BLaER1 treated with 17β-estradiol and CSF1 and Interleukin-3, amounts not matched to agents 10 nM and 100 nM (cell line): ENCODE data around the gene TGFBR3.
"Not testable (repeated sequence)": the region's sequence is repeated elsewhere in the genome, so short reads cannot be mapped to it uniquely, and the experiment has no call there.

Source experiments
- H3K27ac ChIP-seq, 11 experiments: shearing (Covaris generic); formaldehyde crosslinking; 2 replicates each; pipeline ENCODE4 v1.8.1; 2022
- H3K27me3 ChIP-seq, 11 experiments: shearing (Covaris generic); formaldehyde crosslinking; 2 replicates each; pipeline ENCODE4 v1.8.1; 2022
- H3K36me3 ChIP-seq, 11 experiments: shearing (Covaris generic); formaldehyde crosslinking; 2 replicates each; pipeline ENCODE4 v1.8.1; 2022
- H3K4me1 ChIP-seq, 10 experiments: shearing (Covaris generic); formaldehyde crosslinking; 2 replicates each; pipeline ENCODE4 v1.8.1; 2022
- H3K4me2 ChIP-seq, 11 experiments: shearing (Covaris generic); formaldehyde crosslinking; 2 replicates each; pipeline ENCODE4 v1.8.1; 2022
- H3K4me3 ChIP-seq, 10 experiments: shearing (Covaris generic); formaldehyde crosslinking; 2 replicates each; pipeline ENCODE4 v1.8.1; 2022
- H3K9ac ChIP-seq, 11 experiments: shearing (Covaris generic); formaldehyde crosslinking; 2 replicates each; pipeline ENCODE4 v1.8.1; 2022
- H3K9me3 ChIP-seq, 11 experiments: shearing (Covaris generic); formaldehyde crosslinking; replicated peaks in 1 of 11; 2 replicates each; pipeline ENCODE4 v1.8.1; 2022
- H4K20me1 ChIP-seq, 11 experiments: shearing (Covaris generic); formaldehyde crosslinking; 2 replicates each; pipeline ENCODE4 v1.8.1; 2022
- Cebpa-rat ChIP-seq, 11 experiments: shearing (Covaris generic); IDR thresholded peaks; 2 replicates each; pipeline ENCODE4 v1.8.1; 2022

TGFBR3 gene

DNA sequence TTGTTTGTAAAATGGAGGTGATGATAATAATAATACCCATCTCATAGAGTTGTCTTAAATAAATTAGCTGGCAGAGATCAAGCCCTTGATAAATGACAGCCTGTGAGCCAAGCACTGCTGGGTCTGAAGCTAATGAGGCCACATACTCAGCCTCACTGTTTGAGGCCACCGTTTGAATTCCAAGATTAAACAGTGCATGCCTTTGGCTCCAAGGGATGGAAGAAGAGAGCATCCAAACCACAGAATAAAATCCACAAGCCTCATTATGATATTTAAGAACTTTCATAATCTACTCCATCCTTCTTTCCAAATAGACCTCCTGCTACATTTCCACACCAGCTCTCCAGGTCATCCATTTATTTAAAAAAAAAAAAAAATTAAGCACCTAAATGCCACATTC is 29.0 kb downstream of the TGFBR3 start:
- Histone ChIP-seq H3K4me2 (no peak overlapping the region), H3K9ac (no peak overlapping the region), H3K36me3 (no peaks in the 10 kb centered on the region), H3K27me3 (no peaks in the 10 kb centered on the region), H3K4me3 (no peak overlapping the region), H3K9me3 (peaks cover 0 to 12% (median 0%) of the 10 kb centered on the region in 11 experiments; a peak in 3 of 22 replicates), H3K4me1 (peaks cover 0 to 12% (median 7%) of the 10 kb centered on the region in 10 experiments; a peak in 7 of 20 replicates), H4K20me1 (no peaks in the 10 kb centered on the region), H3K27ac (no peak overlapping the region)
- no peak for TF ChIP-seq Cebpa-rat (IDR thresholded peaks at IDR 0.05)

DNA sequence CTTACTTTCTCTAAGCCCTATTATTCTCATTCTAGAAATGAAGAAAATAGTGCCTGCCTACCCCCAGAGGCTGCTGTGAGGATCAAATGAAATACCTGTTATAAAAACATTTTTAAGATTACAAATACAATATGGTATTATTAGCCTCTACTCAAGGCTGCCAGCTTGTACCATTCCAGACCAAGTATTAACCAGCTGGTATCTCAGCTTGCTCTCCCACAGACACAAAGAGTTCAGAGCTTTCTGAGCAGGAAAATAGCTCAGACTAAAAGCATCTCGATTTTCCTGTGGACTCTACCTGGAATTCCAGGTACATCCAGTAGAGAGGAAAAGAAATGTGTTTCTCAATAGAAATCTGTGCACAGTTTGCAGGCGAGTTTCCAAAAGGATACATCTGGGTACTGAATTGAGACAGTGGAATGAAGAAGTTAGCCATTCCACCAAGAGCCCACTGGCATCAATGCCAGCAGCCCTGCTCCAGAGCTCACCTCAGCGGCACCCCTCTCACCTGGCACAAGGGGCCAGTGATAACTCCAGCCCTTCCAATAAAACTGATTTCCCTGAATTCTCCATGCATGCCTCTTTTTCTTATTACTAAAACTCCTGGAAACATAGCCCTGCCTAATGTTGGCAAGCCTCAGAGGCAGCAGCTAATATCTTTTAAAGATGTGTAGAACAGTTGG is 31.0 kb downstream of the TGFBR3 start:
- Histone ChIP-seq H3K4me3 (no peak overlapping the region), H3K4me2 (no peak overlapping the region), H3K9me3 (peaks cover 0 to 12% (median 0%) of the 10 kb centered on the region in 11 experiments; a peak in 3 of 22 replicates), H3K27ac (no peak overlapping the region), H3K4me1 (peaks cover 0 to 11% (median 7%) of the 10 kb centered on the region in 10 experiments; a peak in 7 of 20 replicates), H3K27me3 (no peaks in the 10 kb centered on the region), H3K9ac (no peak overlapping the region), H3K36me3 (no peaks in the 10 kb centered on the region), H4K20me1 (no peaks in the 10 kb centered on the region)
- no peak for TF ChIP-seq Cebpa-rat (IDR thresholded peaks at IDR 0.05)

DNA sequence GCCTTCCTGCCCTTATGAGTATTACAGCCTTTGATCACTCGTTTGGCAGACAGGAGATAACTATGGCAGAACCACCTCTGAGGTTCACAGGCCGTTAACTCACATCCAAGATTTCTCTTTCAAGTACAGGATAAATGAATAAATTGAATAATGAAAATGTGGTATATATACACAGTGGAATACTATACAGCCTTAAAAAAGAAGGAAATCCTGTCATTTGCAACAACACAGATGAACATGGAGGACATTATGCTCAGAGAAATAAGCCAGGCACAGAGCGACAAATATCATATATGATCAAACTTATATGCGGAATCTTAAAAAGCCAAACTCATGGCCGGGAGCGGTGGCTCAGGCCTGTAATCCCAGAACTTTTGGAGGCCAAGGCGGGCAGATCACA is 32.6 kb downstream of the TGFBR3 start:
- no peak overlapping the region for H3K4me2 ChIP-seq
- no peak overlapping the region for H3K9ac ChIP-seq
- peaks cover 0 to 12% (median 0%) of the 10 kb centered on the region in 11 experiments; a peak in 3 of 22 replicates for H3K9me3 ChIP-seq
- H3K4me3 ChIP-seq = no peak overlapping the region
- H4K20me1 ChIP-seq = no peaks in the 10 kb centered on the region
- no peaks in the 10 kb centered on the region for H3K27me3 ChIP-seq
- no peaks in the 10 kb centered on the region for H3K4me1 ChIP-seq
- no peaks in the 10 kb centered on the region for H3K36me3 ChIP-seq
- TF ChIP-seq Cebpa-rat (IDR thresholded peaks at IDR 0.05) = no peak
- H3K27ac ChIP-seq = no peak overlapping the region

DNA sequence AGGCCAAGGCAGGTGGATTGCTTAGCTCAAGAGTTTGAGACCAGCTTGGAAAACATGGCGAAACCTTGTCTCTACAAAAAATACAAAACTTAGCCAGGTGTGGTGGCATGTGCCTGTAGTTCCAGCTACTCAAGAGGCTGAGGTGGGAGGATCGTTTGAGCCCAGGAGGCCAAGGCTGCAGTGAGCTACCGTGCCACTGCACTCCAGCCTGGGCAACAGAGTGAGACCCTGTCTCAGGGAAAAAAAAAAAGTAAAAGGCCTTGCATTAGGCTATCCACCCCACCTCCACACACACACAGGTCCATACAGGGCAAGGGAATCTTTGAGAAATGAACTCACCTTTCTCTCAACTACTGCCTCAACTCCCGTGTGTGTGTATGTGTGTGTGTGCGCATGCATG is 33.9 kb downstream of the TGFBR3 start:
- not testable (repeated sequence) for H3K36me3 ChIP-seq, H3K4me2 ChIP-seq, H3K27me3 ChIP-seq, H3K9ac ChIP-seq, H4K20me1 ChIP-seq, H3K4me3 ChIP-seq, H3K4me1 ChIP-seq, H3K27ac ChIP-seq
- peaks cover 0 to 12% (median 0%) of the 10 kb centered on the region in 11 experiments; a peak in 3 of 22 replicates for H3K9me3 ChIP-seq

DNA sequence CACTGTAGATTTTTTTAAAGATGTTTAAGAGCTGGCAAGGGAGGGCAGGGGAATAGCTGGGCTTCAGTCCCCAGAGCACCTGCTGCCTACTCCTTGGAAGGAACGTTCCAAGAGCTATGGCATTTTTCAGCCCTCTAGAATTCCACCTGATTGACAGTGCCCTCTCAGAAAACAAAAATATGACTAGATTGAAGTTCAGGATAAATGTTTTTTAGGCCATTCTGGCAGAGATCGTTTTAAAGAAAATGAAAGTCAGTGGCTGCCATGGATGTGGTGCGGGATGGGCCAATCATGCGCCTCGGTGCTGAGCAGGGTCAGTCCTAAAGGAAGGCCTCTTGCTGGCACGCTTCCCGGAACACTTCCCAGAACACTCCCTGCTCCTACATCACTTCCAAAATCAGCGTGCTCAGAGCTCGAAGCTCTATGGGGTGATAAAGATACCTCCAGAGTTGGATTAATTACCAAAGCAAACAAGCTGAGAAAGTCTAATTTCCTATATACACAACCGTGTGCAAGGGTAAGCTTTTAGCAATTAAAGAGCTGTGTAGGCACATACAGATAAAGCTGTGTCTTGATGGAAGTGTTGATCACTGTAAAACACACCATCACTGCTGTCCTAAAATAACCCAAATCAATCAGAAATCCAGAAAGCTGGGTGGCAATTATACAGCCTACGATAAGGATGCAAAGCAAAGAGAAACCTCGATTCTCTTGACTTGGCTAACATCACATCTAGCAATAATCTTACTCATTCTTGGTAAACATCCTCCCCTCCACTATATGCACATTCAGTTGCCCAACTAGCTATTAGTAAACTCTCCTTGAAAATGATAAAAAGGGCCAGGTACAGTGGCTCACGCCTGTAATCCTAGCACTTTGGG is 34.6 kb downstream of the TGFBR3 start:
- no peak overlapping the region for H3K27ac ChIP-seq

DNA sequence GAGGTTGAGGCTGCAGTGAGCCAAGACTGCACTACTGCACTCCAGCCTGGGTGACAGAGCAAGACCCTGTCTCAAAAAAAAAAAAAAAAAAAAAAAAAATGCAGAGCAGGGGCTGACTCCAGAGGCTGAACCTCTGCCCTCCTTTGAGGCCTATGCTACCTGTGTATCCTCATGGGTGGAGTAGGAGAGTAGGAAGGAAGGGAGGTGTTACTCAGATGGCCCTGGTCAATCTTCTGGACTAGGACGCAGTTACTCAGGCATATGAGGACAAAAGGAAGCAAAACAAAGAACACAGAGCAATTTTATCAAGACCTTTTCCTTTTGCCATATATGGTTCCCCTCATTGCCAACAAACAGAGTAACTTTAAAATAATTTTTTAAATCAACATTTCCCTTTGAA is 35.2 kb downstream of the TGFBR3 start:
- H3K9ac ChIP-seq = no peak overlapping the region
- TF ChIP-seq Cebpa-rat (IDR thresholded peaks at IDR 0.05) = no peak

More for the DNA sequence above, 34.6 kb downstream of the TGFBR3 start:
- Histone ChIP-seq H3K4me3 (no peak overlapping the region), H3K36me3 (no peaks in the 10 kb centered on the region), H4K20me1 (no peaks in the 10 kb centered on the region), H3K4me1 (no peaks in the 10 kb centered on the region), H3K9ac (no peak overlapping the region), H3K27me3 (no peaks in the 10 kb centered on the region), H3K4me2 (no peak overlapping the region), H3K9me3 (peaks cover 0 to 12% (median 0%) of the 10 kb centered on the region in 11 experiments; a peak in 3 of 22 replicates)
- TF ChIP-seq Cebpa-rat (IDR thresholded peaks at IDR 0.05) = no peak

DNA sequence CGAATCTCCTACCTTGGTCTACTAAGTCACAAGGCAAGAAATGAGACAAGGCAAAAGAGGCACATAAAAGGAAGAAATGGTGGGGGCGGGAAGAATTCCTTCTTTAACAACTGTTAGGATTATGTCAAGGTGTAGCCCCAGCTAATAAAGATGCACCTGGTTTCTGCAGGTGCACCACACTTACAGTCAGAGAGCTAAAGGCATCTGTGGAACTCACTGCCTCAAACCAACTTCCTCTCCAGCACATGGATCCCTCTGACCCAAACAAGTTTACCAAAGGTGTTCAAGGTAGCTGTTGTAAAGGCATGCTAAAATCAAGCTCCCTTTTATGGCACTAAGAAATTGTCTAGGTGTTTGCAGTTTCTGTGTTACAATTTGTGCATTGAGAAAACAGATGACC is 38.1 kb downstream of the TGFBR3 start:
- no peaks in the 10 kb centered on the region for H4K20me1 ChIP-seq
- no peak overlapping the region for H3K27ac ChIP-seq
- peaks cover 0 to 10% (median 5%) of the 10 kb centered on the region in 10 experiments; a peak in 8 of 20 replicates for H3K4me1 ChIP-seq
- H3K9me3 ChIP-seq = peaks cover 0 to 11% (median 8%) of the 10 kb centered on the region in 11 experiments; a peak in 7 of 22 replicates
- H3K36me3 ChIP-seq = no peaks in the 10 kb centered on the region
- TF ChIP-seq Cebpa-rat (IDR thresholded peaks at IDR 0.05) = no peak
- no peak overlapping the region for H3K4me3 ChIP-seq
- no peak overlapping the region for H3K9ac ChIP-seq
- no peaks in the 10 kb centered on the region for H3K27me3 ChIP-seq
- H3K4me2 ChIP-seq = no peak overlapping the region

More for the DNA sequence above, 35.2 kb downstream of the TGFBR3 start:
- H3K27ac ChIP-seq = no peak overlapping the region
- H3K4me2 ChIP-seq = no peak overlapping the region
- no peaks in the 10 kb centered on the region for H4K20me1 ChIP-seq
- no peaks in the 10 kb centered on the region for H3K36me3 ChIP-seq
- peaks cover 0 to 12% (median 0%) of the 10 kb centered on the region in 11 experiments; a peak in 3 of 22 replicates for H3K9me3 ChIP-seq
- no peak overlapping the region for H3K4me3 ChIP-seq
- H3K27me3 ChIP-seq = no peaks in the 10 kb centered on the region
- H3K4me1 ChIP-seq = peaks cover 0 to 6% (median 3%) of the 10 kb centered on the region in 10 experiments; a peak in 8 of 20 replicates

DNA sequence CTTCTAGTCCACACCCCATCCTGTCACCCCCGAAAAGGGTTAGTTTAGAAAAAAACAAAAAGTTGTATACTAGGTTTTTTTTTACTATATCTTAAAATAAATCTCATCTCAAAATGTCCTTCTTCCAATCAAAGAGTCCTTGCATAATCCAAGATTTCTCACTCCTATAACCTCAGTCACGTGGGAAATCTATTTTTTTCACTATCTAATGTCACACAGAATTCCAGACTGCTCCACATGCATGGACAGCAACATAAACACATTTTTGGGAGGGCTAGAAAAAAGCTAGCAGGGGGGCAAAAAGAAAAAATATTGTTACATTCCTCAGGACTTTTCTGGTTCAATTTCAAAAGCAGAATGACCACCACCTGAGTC is 39.3 kb downstream of the TGFBR3 start:
- H4K20me1 ChIP-seq = no peaks in the 10 kb centered on the region
- no peak for TF ChIP-seq Cebpa-rat (IDR thresholded peaks at IDR 0.05)
- H3K4me3 ChIP-seq = no peak overlapping the region
- H3K27me3 ChIP-seq = no peaks in the 10 kb centered on the region
- peaks cover 0 to 9% (median 8%) of the 10 kb centered on the region in 11 experiments; a peak in 7 of 22 replicates for H3K9me3 ChIP-seq
- no peaks in the 10 kb centered on the region for H3K36me3 ChIP-seq
- H3K27ac ChIP-seq = no peak overlapping the region
- peaks cover 0 to 10% (median 5%) of the 10 kb centered on the region in 10 experiments; a peak in 8 of 20 replicates for H3K4me1 ChIP-seq
- H3K4me2 ChIP-seq = no peak overlapping the region
- H3K9ac ChIP-seq = no peak overlapping the region

DNA sequence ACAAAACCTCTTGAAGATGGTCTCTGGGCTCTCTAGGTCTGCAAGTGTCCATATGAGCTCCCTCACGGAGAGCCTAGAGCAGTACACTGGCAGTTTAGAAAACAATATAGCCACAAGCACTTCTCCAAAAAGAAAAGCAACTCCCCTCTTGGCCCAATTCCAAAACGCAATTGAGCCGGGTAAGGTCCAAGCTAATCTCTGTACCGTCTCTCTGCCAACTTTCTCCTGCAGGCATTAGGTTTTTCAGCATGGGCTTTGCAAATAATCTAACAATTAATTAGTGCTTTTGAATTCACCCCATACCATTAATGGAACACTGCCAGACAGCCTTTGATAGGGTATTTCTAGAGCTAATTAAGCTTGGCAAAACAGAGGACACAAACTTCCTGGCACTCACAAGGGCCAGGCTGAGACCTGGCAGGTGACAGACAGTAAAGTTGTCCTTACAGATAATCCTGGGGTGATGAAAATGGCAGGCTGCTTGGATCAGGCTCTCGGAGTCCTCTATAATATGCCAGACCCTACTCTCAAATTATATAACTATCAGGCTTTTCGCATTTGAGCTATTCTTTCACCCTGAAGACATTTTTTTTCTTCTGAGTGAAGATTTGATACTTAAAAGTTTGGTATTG is 39.8 kb downstream of the TGFBR3 start:
- TF ChIP-seq Cebpa-rat (IDR thresholded peaks at IDR 0.05) = no peak
- Histone ChIP-seq H3K27ac (no peak overlapping the region), H3K9me3 (peaks cover 0 to 9% (median 8%) of the 10 kb centered on the region in 11 experiments; a peak in 7 of 22 replicates), H3K4me1 (peaks cover 0 to 10% (median 5%) of the 10 kb centered on the region in 10 experiments; a peak in 8 of 20 replicates), H3K4me2 (peak overlapping the region in 6 of 11 experiments; percentile 1 to 32 (median 4); a peak in 2 of 22 replicates), H3K9ac (no peak overlapping the region), H4K20me1 (no peaks in the 10 kb centered on the region), H3K27me3 (no peaks in the 10 kb centered on the region), H3K36me3 (no peaks in the 10 kb centered on the region), H3K4me3 (no peak overlapping the region)
